Vagina (tissue), 2 donors: ENCODE data around the gene SIK3.

ENCODE experiments used
- POLR2A ChIP-seq, 2 donors: fragments of 450-650 bp; IDR thresholded peaks; one replicate each; pipeline ENCODE4 v1.6.1; 2017; ENCODE audit warnings: antibody characterized with exemption in 2 of 2, mild to moderate bottlenecking in 2 of 2, moderate library complexity in 2 of 2
- TF ChIP-seq, protein P1 (sequence below), 3 experiments: fragments of 450-650 bp in 2 of 3; fragments of 200-600 bp in 1 of 3; sonication (generic) in 1 of 3; IDR thresholded peaks; one replicate each; pipeline ENCODE4 v1.5.1; 2017 to 2019; ENCODE audit warnings: antibody characterized with exemption in 3 of 3, mild to moderate bottlenecking in 2 of 3, moderate library complexity in 2 of 3

DNA sequence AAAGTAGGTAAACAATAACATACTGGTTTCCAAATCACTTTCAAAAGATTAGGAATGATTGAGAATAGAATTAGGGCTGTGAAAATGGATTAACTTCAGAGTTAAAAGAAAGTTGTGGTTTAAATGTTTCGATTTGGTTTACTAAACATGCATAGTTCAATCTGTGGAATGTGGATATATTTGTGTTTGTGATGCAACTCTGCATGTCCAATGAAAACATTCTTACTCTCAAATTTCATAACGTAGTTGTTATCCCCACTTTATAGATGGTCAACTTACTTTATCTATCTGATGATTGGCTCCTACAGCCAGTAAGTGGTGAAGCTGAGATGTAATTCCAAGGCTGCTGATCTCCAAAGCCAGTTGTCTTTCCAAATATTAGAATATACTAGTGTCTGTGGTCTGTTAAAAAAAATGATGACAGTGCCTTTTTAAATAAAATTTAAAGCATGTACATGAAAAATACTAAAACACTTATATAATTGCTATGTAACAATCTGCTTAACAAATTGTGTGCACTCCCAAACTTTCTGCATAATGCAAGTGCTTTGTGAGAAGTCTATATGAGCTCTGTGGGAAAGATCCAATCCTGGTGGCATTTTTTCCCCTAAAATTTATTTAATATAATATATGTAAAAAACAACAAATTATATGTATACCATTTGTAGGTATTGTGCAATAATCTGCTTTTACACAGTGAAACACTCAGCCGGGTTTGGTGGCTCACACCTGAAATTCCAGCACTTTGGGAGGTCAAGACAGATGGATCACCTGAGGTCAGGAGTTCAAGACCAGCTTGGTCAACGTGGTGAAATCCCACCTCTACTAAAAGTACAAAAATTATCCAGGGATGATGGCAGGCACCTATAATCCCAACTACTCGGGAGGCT, 9.7 kb upstream of the SIK3 start:
- TF ChIP-seq, protein P1, sequence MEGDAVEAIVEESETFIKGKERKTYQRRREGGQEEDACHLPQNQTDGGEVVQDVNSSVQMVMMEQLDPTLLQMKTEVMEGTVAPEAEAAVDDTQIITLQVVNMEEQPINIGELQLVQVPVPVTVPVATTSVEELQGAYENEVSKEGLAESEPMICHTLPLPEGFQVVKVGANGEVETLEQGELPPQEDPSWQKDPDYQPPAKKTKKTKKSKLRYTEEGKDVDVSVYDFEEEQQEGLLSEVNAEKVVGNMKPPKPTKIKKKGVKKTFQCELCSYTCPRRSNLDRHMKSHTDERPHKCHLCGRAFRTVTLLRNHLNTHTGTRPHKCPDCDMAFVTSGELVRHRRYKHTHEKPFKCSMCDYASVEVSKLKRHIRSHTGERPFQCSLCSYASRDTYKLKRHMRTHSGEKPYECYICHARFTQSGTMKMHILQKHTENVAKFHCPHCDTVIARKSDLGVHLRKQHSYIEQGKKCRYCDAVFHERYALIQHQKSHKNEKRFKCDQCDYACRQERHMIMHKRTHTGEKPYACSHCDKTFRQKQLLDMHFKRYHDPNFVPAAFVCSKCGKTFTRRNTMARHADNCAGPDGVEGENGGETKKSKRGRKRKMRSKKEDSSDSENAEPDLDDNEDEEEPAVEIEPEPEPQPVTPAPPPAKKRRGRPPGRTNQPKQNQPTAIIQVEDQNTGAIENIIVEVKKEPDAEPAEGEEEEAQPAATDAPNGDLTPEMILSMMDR (IDR thresholded peaks at IDR 0.05), result no peak
- no peak for TF ChIP-seq POLR2A (IDR thresholded peaks at IDR 0.05)
